ENCODE results near the gene FN1.

The FN1 gene

DNA sequence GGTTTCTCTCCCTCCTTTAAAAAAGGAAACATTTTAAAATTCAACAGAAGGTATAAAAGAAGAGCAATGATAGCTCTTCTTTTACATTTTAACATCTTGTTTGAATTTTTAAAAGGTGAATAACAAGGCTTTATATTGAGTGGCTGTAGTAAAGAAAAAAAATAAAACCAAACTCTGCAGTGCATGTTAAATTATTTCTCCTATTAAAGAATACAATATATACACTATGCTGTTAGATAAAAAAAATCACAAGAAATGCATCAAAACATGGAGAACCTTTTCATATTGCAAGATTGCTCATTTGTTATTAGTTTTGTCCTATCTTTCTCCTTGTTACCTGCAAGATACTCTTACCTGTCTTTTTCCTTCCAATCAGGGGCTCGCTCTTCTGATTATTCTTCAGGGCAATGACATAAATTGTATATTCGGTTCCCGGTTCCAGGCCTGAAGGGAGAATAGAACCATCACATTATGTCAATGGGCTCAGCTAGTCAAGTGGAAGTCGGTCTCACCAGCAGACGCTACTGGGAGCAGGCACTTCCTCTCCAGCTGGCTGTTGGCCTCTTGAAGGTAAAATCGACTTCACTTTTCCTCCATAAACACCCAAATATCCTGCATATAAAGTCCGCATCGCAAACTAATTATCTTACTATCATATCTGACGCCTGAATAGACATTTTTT is 62.8 kb downstream of the FN1 start:
- no peaks in the 10 kb centered on the region for H3K27me3 Mint-ChIP-seq
- peaks cover 18% of the 10 kb centered on the region for H3K36me3 Mint-ChIP-seq
- H3K4me1 Mint-ChIP-seq: no peaks in the 10 kb centered on the region
- peak overlapping the region; percentile 10 for H3K27ac Mint-ChIP-seq
- no peak overlapping the region for H3K4me3 Mint-ChIP-seq
- H3K9me3 Mint-ChIP-seq: no peaks in the 10 kb centered on the region

DNA sequence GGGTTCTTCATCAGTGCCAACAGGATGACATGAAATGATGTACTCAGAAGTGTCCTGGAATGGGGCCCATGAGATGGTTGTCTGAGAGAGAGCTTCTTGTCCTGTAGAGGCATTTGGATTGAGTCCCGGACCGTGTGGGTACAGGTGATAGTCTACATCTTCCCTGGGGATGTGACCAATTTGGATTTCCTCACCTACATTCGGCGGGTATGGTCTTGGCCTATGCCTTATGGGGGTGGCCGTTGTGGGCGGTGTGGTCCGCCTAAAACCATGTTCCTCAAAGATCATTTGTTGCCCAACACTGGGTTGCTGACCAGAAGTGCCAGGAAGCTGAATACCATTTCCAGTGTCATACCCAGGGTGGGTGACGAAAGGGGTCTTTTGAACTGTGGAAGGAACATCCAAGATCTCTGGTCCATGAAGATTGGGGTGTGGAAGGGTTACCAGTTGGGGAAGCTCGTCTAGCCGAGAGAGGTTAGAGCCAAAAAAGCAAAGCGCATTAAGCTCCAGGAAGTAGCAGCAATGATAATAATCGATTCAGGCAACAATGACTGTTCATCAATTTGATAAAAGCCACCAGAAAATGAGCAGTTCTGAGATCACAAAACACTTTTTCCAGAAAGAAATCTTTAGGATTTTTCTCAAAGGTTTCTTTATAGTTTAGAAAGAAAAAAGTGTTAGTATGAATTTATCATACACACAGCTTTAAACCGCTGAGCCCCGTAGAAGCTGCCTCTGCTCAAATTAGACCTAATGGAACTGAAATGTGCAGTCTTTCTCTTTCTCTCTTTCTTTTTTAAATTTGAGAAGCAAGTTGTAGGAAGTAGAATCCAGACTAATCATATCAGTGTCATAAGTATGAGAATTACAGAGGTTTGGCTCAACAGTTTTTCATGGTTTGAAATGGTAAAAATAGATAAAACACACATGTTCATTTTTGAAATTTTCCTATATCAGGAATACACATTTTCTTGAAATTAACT is 63.7 kb downstream of the FN1 start:
- no peaks in the 10 kb centered on the region for H3K27me3 Mint-ChIP-seq
- H3K4me1 Mint-ChIP-seq: no peaks in the 10 kb centered on the region
- no peaks in the 10 kb centered on the region for H3K9me3 Mint-ChIP-seq
- no peak overlapping the region for H3K4me3 Mint-ChIP-seq
- peaks cover 16% of the 10 kb centered on the region for H3K36me3 Mint-ChIP-seq
- H3K27ac Mint-ChIP-seq: no peak overlapping the region

DNA sequence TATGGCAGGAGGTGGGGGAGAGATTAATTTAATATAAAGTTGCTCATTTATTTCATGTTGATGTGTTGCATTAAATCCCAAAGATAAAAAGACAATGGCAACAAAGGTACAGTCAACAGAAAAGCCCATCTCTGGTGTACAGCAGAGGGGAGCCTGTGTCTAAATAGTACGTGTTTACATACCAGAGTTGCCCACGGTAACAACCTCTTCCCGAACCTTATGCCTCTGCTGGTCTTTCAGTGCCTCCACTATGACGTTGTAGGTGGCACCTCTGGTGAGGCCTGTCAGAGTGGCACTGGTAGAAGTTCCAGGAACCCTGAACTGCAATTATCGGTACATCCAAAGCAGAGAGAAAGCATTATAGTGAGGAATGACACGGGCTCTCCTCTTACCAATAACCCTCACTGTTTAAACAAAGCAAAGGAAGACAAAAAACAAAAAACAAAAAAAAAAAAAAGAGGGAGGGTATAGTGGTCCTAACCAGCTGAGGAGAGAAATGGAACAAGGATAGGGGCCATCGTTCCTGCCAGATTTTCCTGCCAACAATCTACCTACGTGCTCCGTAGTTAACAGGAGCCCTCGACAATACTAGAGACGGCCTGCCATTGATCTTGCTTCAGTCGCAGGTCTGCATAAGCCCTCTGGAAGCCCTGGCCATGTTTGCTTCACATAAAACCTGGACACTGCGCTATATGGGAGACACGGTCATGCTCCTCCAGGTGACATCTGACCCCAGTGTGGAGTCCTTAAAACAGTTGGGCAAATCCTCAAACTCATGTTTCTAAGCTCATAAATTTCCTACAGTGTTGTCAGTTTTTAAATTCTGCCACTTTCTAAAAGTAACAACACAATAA is 65.5 kb downstream of the FN1 start:
- H3K4me1 Mint-ChIP-seq: no peaks in the 10 kb centered on the region
- H3K9me3 Mint-ChIP-seq: no peaks in the 10 kb centered on the region
- H3K36me3 Mint-ChIP-seq: peaks cover 16% of the 10 kb centered on the region
- no peak overlapping the region for H3K27ac Mint-ChIP-seq
- no peak overlapping the region for H3K4me3 Mint-ChIP-seq
- H3K27me3 Mint-ChIP-seq: no peaks in the 10 kb centered on the region

DNA sequence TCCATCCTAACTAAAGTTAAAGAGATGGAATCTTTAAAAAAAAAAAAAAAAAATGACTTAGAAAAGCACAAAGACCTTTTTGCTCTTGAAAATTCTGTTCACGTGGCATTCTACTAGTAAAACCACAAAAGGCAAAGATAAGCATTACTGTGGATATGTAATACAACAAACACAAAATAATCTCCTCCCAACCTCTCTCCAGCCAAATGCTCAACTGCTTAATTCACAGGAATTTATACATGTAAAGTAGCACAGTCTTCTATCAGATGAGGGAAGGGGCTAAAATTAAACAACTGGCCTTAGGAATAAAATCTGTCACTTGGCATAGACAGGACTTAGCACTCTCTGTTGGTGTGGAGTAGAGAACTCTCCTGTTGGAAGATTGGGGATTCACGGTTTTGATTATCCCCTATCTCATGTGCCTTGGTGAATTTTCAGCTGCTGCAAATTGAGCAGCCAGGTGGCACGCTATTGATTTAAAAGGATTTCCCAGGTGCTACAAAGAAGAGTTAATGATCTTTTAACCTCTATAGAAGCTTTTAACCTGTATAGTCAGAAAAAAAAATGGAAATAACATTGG is 66.6 kb downstream of the FN1 start:
- Mint-ChIP-seq H3K4me3 (no peak overlapping the region), H3K9me3 (no peaks in the 10 kb centered on the region), H3K36me3 (peaks cover 13% of the 10 kb centered on the region), H3K27ac (no peak overlapping the region), H3K4me1 (no peaks in the 10 kb centered on the region), H3K27me3 (no peaks in the 10 kb centered on the region)

DNA sequence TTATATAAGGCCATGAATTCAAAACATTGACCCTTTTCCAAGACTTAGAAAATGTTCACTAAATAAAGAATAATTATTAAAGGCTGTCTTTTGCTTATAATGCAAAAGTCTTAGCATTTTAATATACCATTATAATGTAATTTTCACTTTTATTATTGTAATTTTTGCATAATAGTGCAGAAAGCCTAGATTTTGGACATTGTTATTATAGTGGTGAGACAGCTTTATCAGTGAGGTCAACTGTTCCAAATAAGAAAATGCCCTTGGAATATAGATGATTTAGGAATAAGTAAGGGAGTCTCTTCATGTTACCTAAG is 67.4 kb downstream of the FN1 start:
- Mint-ChIP-seq H3K9me3 (no peaks in the 10 kb centered on the region), H3K4me1 (no peaks in the 10 kb centered on the region), H3K27me3 (no peaks in the 10 kb centered on the region), H3K4me3 (no peak overlapping the region), H3K27ac (no peak overlapping the region), H3K36me3 (peaks cover 14% of the 10 kb centered on the region)

DNA sequence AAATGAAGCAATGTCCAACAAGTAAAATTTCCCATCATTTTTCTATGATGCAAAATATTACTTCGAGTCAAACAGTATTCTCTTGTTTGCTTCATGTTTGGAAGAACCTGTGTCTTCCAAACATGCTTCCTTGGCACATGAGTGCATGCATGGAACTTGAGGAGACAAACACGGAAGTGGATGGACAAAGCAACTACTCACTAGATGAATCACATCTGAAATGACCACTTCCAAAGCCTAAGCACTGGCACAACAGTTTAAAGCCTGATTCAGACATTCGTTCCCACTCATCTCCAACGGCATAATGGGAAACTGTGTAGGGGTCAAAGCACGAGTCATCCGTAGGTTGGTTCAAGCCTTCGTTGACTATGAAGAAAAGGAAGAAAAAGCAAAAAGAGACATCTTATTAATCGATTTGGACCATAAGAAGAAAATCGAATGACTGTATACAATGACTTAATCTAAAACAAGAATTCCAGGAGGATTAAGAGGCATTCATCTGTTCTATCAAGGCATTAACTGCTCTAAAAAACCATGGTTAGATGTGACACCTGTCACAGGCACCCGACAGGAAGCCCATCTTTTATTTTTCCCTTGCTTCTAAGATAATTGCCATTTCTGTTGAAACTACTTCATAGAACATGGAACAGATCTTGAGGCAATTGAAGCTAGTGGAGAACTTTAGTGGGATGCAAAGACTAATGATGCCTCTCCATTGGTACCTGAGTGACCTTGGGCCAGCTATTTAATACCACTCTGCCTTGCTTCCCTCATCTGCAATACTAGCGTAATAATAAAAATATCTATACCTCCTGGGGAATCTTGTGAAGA is 68.0 kb downstream of the FN1 start:
- Mint-ChIP-seq H3K27ac (no peak overlapping the region), H3K4me1 (no peaks in the 10 kb centered on the region), H3K36me3 (peaks cover 18% of the 10 kb centered on the region), H3K9me3 (no peaks in the 10 kb centered on the region), H3K4me3 (no peak overlapping the region), H3K27me3 (no peaks in the 10 kb centered on the region)

DNA sequence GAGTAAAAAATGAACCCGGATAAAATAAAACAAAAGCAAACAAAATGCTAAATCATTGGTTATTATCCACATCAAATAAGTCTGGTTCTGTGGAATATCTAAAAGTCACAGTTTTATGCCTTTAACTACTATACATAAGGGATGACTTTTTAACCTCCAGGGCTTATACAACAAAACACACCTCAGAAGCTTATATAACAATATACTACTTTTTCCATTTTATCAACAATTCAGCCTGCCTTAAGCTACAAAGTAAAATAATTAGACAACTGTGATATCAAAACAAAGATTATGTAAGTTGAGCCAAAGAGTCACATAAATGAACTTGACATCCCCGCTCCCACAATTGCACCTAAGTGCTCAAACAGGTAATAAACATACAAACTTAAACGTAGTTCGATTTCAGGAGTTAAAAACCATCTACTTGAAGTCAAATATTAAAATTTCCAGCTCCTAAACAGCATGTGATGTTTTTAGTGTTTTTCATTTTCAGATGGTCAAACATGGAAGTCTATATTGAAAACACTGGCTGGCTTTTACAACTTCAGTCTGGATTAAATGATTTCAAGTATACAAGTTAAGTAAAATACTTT is 69.3 kb downstream of the FN1 start:
- no peaks in the 10 kb centered on the region for H3K4me1 Mint-ChIP-seq
- H3K4me3 Mint-ChIP-seq: no peak overlapping the region
- no peak overlapping the region for H3K27ac Mint-ChIP-seq
- no peaks in the 10 kb centered on the region for H3K27me3 Mint-ChIP-seq
- peaks cover 23% of the 10 kb centered on the region for H3K36me3 Mint-ChIP-seq
- no peaks in the 10 kb centered on the region for H3K9me3 Mint-ChIP-seq

DNA sequence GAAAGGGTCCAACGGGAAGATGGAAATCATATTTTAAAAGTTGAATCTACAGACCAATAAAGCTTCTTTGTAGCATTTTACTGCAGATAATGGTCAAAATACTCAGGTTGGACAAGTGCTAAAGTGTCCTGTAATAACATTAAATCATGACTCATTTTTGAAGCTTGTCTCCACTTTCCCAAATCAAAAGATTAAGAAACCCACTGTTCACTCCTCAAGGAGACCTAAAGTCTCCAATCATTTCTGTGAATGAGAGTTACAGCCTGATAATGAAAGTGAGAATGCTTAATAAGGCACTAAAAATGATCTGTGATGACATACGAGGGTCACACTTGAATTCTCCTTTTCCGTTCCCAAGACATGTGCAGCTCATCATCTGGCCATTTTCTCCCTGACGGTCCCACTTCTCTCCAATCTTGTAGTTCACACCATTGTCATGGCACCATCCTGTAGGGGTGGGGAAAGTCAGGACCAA is 70.6 kb downstream of the FN1 start:
- no peaks in the 10 kb centered on the region for H3K27me3 Mint-ChIP-seq
- no peak overlapping the region for H3K4me3 Mint-ChIP-seq
- no peaks in the 10 kb centered on the region for H3K9me3 Mint-ChIP-seq
- H3K27ac Mint-ChIP-seq: no peak overlapping the region
- no peaks in the 10 kb centered on the region for H3K4me1 Mint-ChIP-seq
- H3K36me3 Mint-ChIP-seq: peaks cover 25% of the 10 kb centered on the region

DNA sequence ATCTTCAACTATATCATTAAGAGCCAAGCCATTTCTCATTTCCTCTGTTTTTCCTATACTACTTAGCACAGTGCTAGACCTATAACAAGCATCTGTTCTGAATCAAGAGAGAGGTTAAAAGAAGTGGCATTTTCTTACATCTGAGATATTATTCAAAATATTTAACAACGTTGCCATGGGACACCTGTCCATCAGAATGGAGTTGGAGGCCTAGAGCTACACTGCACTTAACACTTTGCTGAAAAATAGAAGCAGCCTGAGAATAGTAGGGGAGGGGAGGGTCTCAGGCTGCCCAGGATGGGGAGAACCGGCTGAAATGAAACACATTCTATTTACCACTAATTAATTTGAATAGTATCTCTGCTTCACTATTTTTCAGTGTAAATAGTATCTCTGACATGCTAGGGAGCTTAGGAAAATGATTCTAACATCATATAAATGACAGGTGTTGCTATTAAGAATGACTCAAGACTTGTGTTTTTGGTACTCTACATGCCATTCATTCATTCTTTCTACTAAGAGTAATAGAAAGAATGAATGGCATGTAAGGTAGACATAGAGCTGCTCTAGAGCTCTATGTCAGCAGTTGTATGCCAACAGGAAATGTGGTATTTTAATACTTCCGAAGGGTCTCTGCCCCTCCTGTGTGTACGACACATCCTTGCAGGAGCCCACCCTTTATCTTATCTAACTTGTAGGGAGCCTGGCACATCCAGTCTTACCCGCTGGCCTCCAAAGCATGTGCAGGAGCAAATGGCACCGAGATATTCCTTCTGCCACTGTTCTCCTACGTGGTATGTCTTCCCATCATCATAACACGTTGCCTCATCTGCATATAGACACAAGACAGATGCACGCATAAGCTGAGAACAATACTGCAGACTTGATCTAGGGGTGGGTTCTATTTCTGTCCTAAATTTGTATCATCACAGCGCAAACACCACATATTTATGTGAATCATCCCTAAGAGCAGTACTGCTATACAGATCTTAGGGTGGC is 71.4 kb downstream of the FN1 start:
- H3K4me3 Mint-ChIP-seq: no peak overlapping the region
- H3K4me1 Mint-ChIP-seq: no peaks in the 10 kb centered on the region
- H3K27ac Mint-ChIP-seq: no peak overlapping the region
- H3K36me3 Mint-ChIP-seq: peaks cover 23% of the 10 kb centered on the region
- H3K9me3 Mint-ChIP-seq: no peaks in the 10 kb centered on the region
- no peaks in the 10 kb centered on the region for H3K27me3 Mint-ChIP-seq

DNA sequence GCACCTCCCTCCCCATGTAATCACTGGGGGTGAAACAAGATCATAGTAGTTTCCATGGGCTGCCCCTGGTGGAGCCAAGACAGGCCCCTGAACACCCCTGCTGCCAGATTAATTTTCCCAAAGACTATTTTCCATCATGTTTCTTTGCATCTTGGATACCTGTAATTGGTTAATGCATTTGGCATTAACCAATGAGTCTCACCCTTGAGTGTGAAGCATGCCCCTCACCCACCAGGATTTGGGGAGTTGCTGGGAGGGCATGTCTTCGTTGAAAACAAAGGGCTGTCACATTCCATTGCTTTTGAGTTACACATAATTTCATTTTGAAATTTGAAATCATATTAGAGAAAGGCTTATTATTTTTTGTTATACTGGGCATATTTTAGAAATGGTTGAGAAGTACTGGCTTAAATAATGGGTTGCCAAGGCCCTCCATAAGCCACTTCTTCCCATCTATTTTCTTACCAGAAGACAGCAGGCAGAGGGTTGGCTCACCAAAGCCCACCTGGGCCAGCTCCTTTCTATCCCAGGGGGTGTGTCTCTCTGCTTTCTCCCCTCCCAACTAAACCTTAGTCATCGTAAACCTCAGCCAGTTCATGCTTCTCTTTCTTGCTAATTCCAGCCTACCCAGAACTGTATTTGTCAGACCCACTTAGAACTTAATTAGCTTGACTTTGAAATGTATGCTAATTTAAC is 72.3 kb downstream of the FN1 start:
- no peak overlapping the region for H3K4me3 Mint-ChIP-seq
- H3K27ac Mint-ChIP-seq: no peak overlapping the region
- H3K36me3 Mint-ChIP-seq: peaks cover 23% of the 10 kb centered on the region
- no peaks in the 10 kb centered on the region for H3K4me1 Mint-ChIP-seq
- H3K9me3 Mint-ChIP-seq: no peaks in the 10 kb centered on the region
- no peaks in the 10 kb centered on the region for H3K27me3 Mint-ChIP-seq

DNA sequence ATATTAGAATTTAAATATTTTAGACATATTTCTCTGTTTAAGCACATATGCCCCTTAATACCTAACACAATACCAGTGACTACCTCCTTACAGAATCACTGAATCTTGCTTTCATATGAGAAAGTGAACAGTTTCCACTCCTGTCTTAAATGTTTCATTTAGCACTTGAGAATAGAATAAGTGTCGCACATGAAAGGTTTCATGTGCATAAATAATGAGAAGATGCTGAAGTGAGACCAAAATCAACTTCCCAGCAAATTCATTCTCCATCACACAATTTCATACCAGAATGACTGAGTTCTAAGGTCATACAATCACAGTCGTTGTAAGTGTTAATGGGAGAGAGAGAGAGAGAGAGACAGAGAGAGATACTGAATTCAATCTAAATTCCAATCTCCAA is 72.8 kb downstream of the FN1 start:
- no peak overlapping the region for H3K4me3 Mint-ChIP-seq
- H3K4me1 Mint-ChIP-seq: no peaks in the 10 kb centered on the region
- peaks cover 23% of the 10 kb centered on the region for H3K36me3 Mint-ChIP-seq

DNA sequence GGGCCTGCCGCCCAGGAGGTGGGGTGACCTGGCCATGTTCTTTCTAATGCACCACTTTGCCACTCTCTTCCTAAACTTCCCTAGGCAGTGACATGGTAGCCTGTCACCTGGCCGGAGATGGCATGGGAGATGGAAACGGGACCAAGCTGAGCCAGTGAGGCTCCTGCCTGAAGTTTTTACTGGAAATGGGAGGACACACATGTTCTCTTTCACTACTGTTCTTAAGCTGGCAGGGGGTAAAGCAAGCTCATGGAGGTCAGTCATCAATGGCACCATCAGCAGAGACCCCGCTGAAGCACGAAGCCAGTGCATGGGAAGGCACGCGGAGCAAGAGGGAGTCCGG is 73.3 kb downstream of the FN1 start:
- H3K36me3 Mint-ChIP-seq: peaks cover 23% of the 10 kb centered on the region
- H3K27me3 Mint-ChIP-seq: no peaks in the 10 kb centered on the region
- no peaks in the 10 kb centered on the region for H3K9me3 Mint-ChIP-seq
- no peak overlapping the region for H3K27ac Mint-ChIP-seq
- no peaks in the 10 kb centered on the region for H3K4me1 Mint-ChIP-seq
- no peak overlapping the region for H3K4me3 Mint-ChIP-seq

More for the DNA sequence above, 72.8 kb downstream of the FN1 start:
- Mint-ChIP-seq H3K27ac (no peak overlapping the region), H3K27me3 (no peaks in the 10 kb centered on the region), H3K9me3 (no peaks in the 10 kb centered on the region)
